Activated CD4-positive, CD25-positive, alpha-beta regulatory T cell treated with anti-CD3 and anti-CD28 coated beads, Interleukin-2, amount 50 U/mL, for 72 hours (primary cell): ENCODE data around the gene FRMPD1.

Experiments
- DNase-seq: peaks from one replicate; pipeline ENCODE4 v3.0.0; 2021

FRMPD1 gene

GRCh38 chr9:37679649-37680402, 29.1 kb downstream of the FRMPD1 start:
- DNase-seq: no peak

DNA sequence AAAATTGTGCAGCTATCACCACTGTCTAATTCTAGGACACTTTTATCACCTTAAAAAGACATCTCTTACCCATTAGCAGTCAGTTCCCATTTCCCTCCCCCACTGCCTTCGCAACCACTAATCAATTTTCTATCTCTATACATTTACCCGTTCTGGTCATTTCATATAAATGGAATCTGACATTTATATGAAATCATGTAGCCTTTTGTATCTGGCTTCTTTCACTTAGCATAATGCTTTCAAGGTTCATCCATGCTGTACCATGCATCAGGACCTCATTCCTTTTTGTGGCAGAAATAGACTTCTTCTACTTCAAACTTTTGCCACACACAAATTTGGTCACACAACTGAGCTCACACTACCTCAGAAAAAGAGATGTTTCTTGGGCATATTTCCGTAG, 32.2 kb downstream of the FRMPD1 start:
- no peak for DNase-seq

GRCh38 chr9:37683531-37684371, 33.0 kb downstream of the FRMPD1 start:
- DNase-seq: no peak

- DNase-seq: no peak
These were observed 42.0 kb downstream of the FRMPD1 start for GRCh38 chr9:37692622-37693221.

- no peak for DNase-seq
These were observed 42.5 kb downstream of the FRMPD1 start for GRCh38 chr9:37693260-37693659.

- DNase-seq: no peak
These were observed 43.6 kb downstream of the FRMPD1 start for GRCh38 chr9:37694355-37694754.

DNA sequence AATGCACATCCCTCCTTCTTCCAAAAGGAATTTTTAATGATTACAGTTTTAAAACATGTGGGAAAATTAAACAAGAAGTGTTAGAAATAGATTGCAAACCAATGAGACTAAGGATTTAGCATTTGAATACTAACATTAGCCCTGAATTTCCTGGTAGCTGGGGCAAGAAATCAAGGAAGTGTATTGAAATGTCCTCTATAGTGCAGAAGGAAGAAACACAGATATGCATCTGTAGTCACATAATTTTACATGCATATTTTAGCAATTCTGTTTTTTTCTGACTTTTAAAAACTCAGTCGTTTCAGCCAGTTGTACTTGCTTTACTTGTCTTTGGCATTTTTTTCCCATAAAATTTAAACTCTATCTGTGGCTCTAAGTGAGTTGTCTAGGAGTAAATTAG, 45.8 kb downstream of the FRMPD1 start:
- no peak for DNase-seq

- DNase-seq: no peak
These were observed 49.4 kb downstream of the FRMPD1 start for GRCh38 chr9:37700131-37700530.

- DNase-seq: no peak
These were observed 50.1 kb downstream of the FRMPD1 start for GRCh38 chr9:37700900-37701299.

DNA sequence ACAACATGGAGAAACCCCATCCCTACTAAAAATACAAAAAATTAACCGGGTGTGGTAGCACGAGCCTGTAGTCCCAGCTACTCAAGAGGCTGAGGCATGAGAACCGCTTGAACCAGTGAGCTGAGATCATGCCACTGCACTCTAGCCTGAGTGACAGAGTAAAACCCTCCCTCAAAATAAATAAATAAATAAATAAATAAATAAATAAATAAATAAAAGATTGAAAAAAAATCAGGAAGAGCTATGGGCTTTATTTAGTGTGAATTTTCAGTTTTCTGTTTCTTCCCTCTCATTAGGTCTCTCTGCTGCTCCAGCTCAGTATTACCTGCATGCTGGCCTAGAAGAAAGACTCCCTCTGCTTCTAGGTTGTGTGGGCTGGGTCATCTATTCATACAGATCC, 55.0 kb downstream of the FRMPD1 start:
- no peak for DNase-seq

DNA sequence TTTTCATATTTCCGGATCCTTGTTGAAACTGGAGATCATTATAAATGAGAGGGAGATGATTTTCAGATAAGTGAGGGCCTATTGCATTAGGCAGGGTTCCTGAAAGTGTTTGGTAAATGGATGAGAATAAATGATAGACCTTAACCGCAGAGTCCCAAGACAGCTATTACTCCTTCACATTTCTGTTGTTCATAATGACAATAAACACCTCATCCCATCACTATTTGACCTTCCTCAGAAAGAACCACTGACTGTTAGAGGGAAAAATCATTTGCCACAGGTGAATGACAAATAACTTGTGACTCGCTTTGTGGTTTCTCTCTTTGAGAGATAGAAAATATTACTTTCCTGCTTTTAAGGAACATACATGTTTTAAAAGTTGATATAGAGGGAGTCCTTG, 55.5 kb downstream of the FRMPD1 start:
- DNase-seq: no peak

DNA sequence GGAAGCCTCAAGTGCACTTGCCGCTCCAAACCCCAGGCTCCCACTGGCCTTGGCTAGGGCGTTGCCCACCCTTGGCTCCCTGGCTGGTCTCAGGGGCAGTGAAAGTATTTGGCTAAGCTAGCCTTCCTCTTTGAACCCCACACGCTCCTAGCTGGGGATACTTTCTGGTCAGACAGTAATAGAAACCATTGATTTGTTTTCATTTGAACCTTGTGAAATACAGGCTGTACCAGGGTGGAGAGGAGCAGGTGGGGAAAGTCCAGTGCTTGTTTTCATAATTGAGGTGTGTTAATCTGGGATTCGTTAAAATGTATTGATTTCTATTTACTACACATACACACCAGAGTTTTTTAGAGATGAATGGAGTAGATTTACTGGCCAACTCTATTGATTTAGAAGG, 57.0 kb downstream of the FRMPD1 start:
- DNase-seq: no peak

DNA sequence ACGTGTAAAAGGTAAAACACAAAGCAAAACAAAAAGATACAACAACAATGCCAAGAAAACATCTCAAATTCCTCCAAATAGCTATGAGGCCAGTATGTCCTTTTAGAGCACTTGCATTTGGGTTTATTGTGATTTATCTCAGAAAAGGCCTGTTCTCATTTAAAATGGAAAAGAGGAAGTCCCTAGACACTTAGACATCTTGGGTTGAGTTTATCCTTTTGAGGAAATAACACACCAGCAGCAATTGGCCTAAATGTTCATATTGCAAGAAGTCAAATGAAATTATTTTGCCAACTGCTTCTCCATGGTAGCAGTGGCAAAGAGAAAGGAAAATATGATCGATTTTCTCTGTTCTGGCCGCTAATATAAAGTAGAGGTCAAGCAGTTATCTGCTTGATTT, 59.3 kb downstream of the FRMPD1 start:
- DNase-seq: no peak

GRCh38 chr9:37715260-37715659, 64.5 kb downstream of the FRMPD1 start:
- no peak for DNase-seq

DNA sequence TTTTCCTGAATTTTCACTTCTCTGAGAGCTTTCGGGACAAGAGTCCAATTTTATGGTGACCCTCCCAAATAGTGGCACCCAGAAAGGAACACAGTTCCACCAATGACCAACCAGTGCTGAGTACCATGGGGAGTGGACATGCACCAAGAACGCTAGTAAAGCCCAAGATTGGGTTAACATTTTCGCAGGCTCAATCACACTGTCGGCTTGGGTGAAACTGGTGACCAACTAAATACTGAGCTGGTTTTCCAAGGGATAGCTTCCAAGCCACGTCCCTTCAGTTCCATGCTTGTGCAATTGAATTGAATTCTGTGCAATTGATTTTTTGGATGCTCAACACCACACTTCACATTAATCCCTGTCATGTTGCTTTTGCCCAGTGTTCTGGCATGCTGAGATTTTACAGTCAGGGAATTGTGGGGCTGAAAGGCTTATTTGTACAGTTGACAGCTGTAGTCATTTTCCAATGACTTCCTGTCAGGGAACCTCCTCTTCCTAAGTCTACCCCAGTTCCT, 65.3 kb downstream of the FRMPD1 start:
- DNase-seq: no peak

GRCh38 chr9:37719526-37719925, 68.8 kb downstream of the FRMPD1 start:
- no peak for DNase-seq

- DNase-seq: no peak
These were observed 76.3 kb downstream of the FRMPD1 start for GRCh38 chr9:37727013-37727412.

- no peak for DNase-seq
These were observed 78.7 kb downstream of the FRMPD1 start for GRCh38 chr9:37729499-37729898.

- no peak for DNase-seq
These were observed 79.5 kb downstream of the FRMPD1 start for GRCh38 chr9:37730256-37730655.

- no peak for DNase-seq
These were observed 80.1 kb downstream of the FRMPD1 start for GRCh38 chr9:37730839-37731238.

DNA sequence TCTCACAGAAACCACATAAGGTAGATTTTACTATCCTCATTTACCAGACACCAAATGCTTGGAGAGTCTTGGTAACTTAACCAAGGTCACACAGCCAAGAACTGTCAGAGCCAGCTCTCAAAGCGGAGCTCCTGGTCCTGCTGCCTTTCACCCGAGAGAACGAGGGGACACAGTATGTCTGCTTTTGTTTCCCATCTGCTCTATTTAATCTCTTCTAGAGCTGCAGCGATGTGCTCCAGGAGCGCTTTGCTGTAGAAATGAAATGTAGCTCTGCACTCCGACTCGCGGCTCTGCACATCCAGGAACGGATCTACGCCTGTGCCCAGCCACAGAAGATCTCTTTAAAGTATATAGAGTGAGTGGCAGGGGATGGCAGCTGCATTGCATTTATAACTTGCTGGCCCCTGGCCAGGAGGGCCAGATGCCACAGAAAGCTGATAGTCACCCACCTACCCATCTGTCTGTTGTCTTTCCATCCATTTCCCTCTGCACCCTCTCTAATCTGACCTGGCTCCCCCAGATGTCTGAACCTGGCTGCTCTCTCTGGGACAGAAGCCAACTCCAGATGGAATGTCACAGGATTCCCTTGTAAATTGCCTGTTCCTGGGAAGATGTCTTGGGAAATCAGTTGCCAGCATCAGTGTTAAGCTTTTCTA, 81.5 kb downstream of the FRMPD1 start:
- no peak for DNase-seq

DNA sequence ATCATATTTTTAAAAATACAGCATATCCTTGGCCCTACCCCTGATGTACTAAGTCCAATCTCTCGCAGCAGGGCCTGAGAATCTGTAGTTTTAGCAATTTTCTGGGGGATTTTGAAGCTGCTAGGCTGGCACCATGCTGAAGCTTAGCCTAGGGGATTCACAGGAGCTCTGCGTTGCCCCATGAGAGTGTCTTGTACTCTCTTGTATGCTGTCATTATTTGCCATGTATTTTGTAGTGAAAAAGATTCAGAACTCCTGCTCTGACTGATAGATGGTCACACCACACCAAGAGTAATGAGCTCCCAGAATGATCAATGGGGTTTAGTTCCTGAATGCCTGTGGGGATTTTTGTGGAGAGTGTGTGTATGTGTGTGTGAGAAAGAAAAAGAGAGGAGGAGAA, 82.2 kb downstream of the FRMPD1 start:
- no peak for DNase-seq

- no peak for DNase-seq
These were observed 88.5 kb downstream of the FRMPD1 start for GRCh38 chr9:37739222-37739621.
